H9 (cell line): ENCODE results near the gene CHRND. TPM values are rescaled to one million over a fixed set of nuclear protein-coding genes. Genes with fewer than 3 reads are reported as not detected.

Experiments
- DNase-seq: peaks from one replicate; pipeline ENCODE4 v3.0.0-alpha.2; 2017
- H2AFZ ChIP-seq: one replicate; pipeline ENCODE4 v1.6.1; 2013; ENCODE audit warnings: mild to moderate bottlenecking, low read length, control low read depth, moderate library complexity
- H2AK5ac ChIP-seq: 2 replicates; pipeline ENCODE4 v1.6.1; 2013; ENCODE audit warnings: low read length, control low read depth, mixed read lengths; ENCODE audit not compliant: insufficient read length
- H2BK120ac ChIP-seq: one replicate; pipeline ENCODE4 v1.6.1; 2013; ENCODE audit warnings: low read depth, mild to moderate bottlenecking, low read length, control low read depth, inconsistent platforms; ENCODE audit not compliant: poor library complexity, severe bottlenecking
- H2BK12ac ChIP-seq: 2 replicates; pipeline ENCODE4 v1.6.1; 2013; ENCODE audit warnings: low read length, control low read depth, mixed read lengths, low read depth; ENCODE audit not compliant: insufficient read length
- H2BK15ac ChIP-seq: 2 replicates; pipeline ENCODE4 v1.6.1; 2013; ENCODE audit warnings: low read depth, low read length, control low read depth
- H2BK20ac ChIP-seq: one replicate; pipeline ENCODE4 v1.6.1; 2013; ENCODE audit warnings: low read depth, mild to moderate bottlenecking, low read length, control low read depth, inconsistent platforms; ENCODE audit not compliant: poor library complexity, severe bottlenecking
- H2BK5ac ChIP-seq: 2 replicates; pipeline ENCODE4 v1.6.1; 2013; ENCODE audit warnings: low read length, control low read depth, mixed read lengths; ENCODE audit not compliant: insufficient read length
- H3K14ac ChIP-seq: 2 replicates; pipeline ENCODE4 v1.6.1; 2013; ENCODE audit warnings: low read length, control low read depth; ENCODE audit not compliant: insufficient read depth
- H3K18ac ChIP-seq: 2 replicates; pipeline ENCODE4 v1.6.1; 2013; ENCODE audit warnings: low read depth, mild to moderate bottlenecking, mixed read lengths, low read length, control low read depth; ENCODE audit not compliant: insufficient read length
- H3K23ac ChIP-seq: 2 replicates; pipeline ENCODE4 v1.6.1; 2013; ENCODE audit warnings: low read length, control low read depth, mixed read lengths, low read depth; ENCODE audit not compliant: insufficient read length
- H3K23me2 ChIP-seq: 2 replicates; pipeline ENCODE4 v1.6.1; 2013; ENCODE audit warnings: low read depth, mild to moderate bottlenecking, mixed read lengths, low read length, control low read depth; ENCODE audit not compliant: insufficient read length, poor library complexity, severe bottlenecking
- H3K27ac ChIP-seq: 2 replicates; pipeline ENCODE4 v1.5.1; 2013; ENCODE audit warnings: low read length, control low read depth, mixed read lengths, low read depth; ENCODE audit not compliant: insufficient read length
- H3K27me3 ChIP-seq: 2 replicates; pipeline ENCODE4 v1.6.1; 2013; ENCODE audit warnings: low read length, control low read depth, inconsistent platforms; ENCODE audit not compliant: insufficient read depth
- H3K4ac ChIP-seq: 2 replicates; pipeline ENCODE4 v1.6.1; 2013; ENCODE audit warnings: low read depth, mild to moderate bottlenecking, control low read depth, inconsistent platforms, low read length, moderate library complexity
- H3K4me1 ChIP-seq: 2 replicates; pipeline ENCODE4 v1.6.1; 2013; ENCODE audit warnings: low read length, control low read depth, inconsistent platforms; ENCODE audit not compliant: insufficient read depth
- H3K4me2 ChIP-seq: 2 replicates; pipeline ENCODE4 v1.6.1; 2013; ENCODE audit warnings: low read length, control low read depth, mixed read lengths; ENCODE audit not compliant: insufficient read length, insufficient read depth
- H3K56ac ChIP-seq: 2 replicates; pipeline ENCODE4 v1.6.1; 2013; ENCODE audit warnings: low read depth, mild to moderate bottlenecking, mixed read lengths, low read length, control low read depth; ENCODE audit not compliant: insufficient read length
- H3K79me1 ChIP-seq: 2 replicates; pipeline ENCODE4 v1.6.1; 2013; ENCODE audit warnings: low read depth, mild to moderate bottlenecking, moderate library complexity, low read length, control low read depth, inconsistent platforms; ENCODE audit not compliant: insufficient read depth, poor library complexity, severe bottlenecking
- H3K79me2 ChIP-seq: 2 replicates; pipeline ENCODE4 v1.6.1; 2013; ENCODE audit warnings: low read length, control low read depth, inconsistent platforms; ENCODE audit not compliant: insufficient read depth
- H3K9ac ChIP-seq: 2 replicates; pipeline ENCODE4 v1.6.1; 2013; ENCODE audit warnings: low read length, control low read depth, mixed read lengths; ENCODE audit not compliant: insufficient read length; ENCODE audit errors: extremely low read depth
- H3K9me3 ChIP-seq: one replicate; pipeline ENCODE4 v1.6.1; 2013; ENCODE audit warnings: low read depth, low read length, inconsistent platforms; ENCODE audit not compliant: control insufficient read depth
- H3T11ph ChIP-seq: one replicate; pipeline ENCODE4 v1.6.1; 2013; ENCODE audit warnings: mild to moderate bottlenecking, low read length, control low read depth, inconsistent platforms
- H4K20me1 ChIP-seq: one replicate; pipeline ENCODE4 v1.6.1; 2013; ENCODE audit not compliant: control insufficient read depth, insufficient read length, insufficient read depth
- H4K5ac ChIP-seq: 2 replicates; pipeline ENCODE4 v1.6.1; 2013; ENCODE audit warnings: low read depth, mild to moderate bottlenecking, mixed read lengths, low read length, control low read depth; ENCODE audit not compliant: insufficient read length
- H4K8ac ChIP-seq: replicated peaks from 2 replicates; pipeline ENCODE4 v1.6.1; 2013; ENCODE audit warnings: low read length, control low read depth, mixed read lengths, low read depth; ENCODE audit not compliant: insufficient read length
- H4K91ac ChIP-seq: 2 replicates; pipeline ENCODE4 v1.6.1; 2013; ENCODE audit warnings: low read depth, mild to moderate bottlenecking, moderate library complexity, mixed read lengths, low read length, control low read depth; ENCODE audit not compliant: insufficient read length
- H3K27ac Mint-ChIP-seq, 3 experiments: 2 replicates in 2 of 3; 3 replicates in 1 of 3; pipeline ENCODE4 v1.8.0; 2020 to 2021; ENCODE audit warnings: mixed read lengths in 3 of 3, mild to moderate bottlenecking in 1 of 3, moderate library complexity in 1 of 3
- H3K27me3 Mint-ChIP-seq: 2 replicates; pipeline ENCODE4 v1.8.0; 2021; ENCODE audit warnings: low read depth, mild to moderate bottlenecking, moderate library complexity, mixed read lengths
- H3K36me3 Mint-ChIP-seq, 3 experiments: 2 replicates in 2 of 3; 3 replicates in 1 of 3; pipeline ENCODE4 v1.8.0; 2020 to 2021; ENCODE audit warnings: low read depth in 3 of 3, mixed read lengths in 3 of 3; ENCODE audit not compliant: insufficient read depth in 1 of 3
- H3K4me1 Mint-ChIP-seq, 2 experiments: 2 replicates each; pipeline ENCODE4 v1.8.0; 2020; ENCODE audit warnings: mixed read lengths in 2 of 2
- H3K4me3 Mint-ChIP-seq, 2 experiments: 2 replicates in 1 of 2; 3 replicates in 1 of 2; pipeline ENCODE4 v1.8.0; 2020 to 2021; ENCODE audit warnings: mild to moderate bottlenecking in 2 of 2, mixed read lengths in 2 of 2, moderate library complexity in 1 of 2
- H3K9me3 Mint-ChIP-seq, 2 experiments: 2 replicates in 1 of 2; 3 replicates in 1 of 2; pipeline ENCODE4 v1.8.0; 2020; ENCODE audit warnings: mild to moderate bottlenecking in 2 of 2, mixed read lengths in 2 of 2, moderate library complexity in 1 of 2
- total RNA-seq: library from RNA; stranded (reverse); gene quantifications from 2 replicates; pipeline ENCODE4 v1.2.1, GENCODE V29; 2021
- TF ChIP-seq, protein P1 (sequence below): fragments of 200-600 bp; sonication (generic); conservative IDR thresholded peaks from 3 replicates; pipeline ENCODE4 v1.8.0; 2021; ENCODE audit warnings: antibody characterized with exemption, mild to moderate bottlenecking

Gene CHRND
- total RNA-seq, 1 experiment from 2014 or later, result not detected

DNA sequence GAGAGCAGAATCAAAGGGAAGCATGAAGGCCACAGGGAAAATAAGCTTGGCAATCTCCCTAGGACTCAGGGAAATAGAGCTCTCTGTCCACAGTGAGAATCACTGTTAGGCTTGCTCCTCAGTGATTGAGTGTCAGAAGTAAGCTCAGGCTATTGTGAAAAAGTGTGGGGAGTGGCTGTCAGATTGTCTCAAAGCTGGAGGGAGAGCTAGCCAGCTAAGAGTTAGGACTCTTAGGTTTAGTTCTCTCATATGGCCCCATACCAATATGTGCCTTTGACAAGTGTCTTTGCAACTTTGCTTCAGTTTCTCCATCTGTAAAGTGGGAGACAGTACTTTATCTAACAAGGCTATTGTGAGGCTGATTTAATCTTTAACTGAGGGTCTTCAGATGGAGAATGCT lies 41.8 kb downstream of the CHRND start:
- no peak overlapping the region for H2BK20ac ChIP-seq
- H3K23me2 ChIP-seq, result no peaks in the 10 kb centered on the region
- no peak overlapping the region for H3K18ac ChIP-seq
- no peak overlapping the region for H2AFZ ChIP-seq
- no peaks in the 10 kb centered on the region for H4K20me1 ChIP-seq
- no peak overlapping the region for H4K91ac ChIP-seq
- H4K8ac ChIP-seq, result no peak overlapping the region
- no peaks in the 10 kb centered on the region for H3K27me3 ChIP-seq
- no peaks in the 10 kb centered on the region for H3K4me1 ChIP-seq
- no peak overlapping the region for H3T11ph ChIP-seq
- no peaks in the 10 kb centered on the region for H3K9me3 ChIP-seq
- no peaks in the 10 kb centered on the region for H3K79me1 ChIP-seq
- Mint-ChIP-seq H3K27ac (no peak overlapping the region), H3K27me3 (no peaks in the 10 kb centered on the region), H3K9me3 (no peaks in the 10 kb centered on the region), H3K4me1 (peaks cover 7 to 9% of the 10 kb centered on the region in 2 experiments; a peak in 3 of 4 replicates), H3K36me3 (peaks cover 42 to 87% (median 75%) of the 10 kb centered on the region in 3 experiments; a peak in 6 of 7 replicates), H3K4me3 (no peak overlapping the region)
- no peak overlapping the region for H3K4ac ChIP-seq
- TF ChIP-seq, protein P1, sequence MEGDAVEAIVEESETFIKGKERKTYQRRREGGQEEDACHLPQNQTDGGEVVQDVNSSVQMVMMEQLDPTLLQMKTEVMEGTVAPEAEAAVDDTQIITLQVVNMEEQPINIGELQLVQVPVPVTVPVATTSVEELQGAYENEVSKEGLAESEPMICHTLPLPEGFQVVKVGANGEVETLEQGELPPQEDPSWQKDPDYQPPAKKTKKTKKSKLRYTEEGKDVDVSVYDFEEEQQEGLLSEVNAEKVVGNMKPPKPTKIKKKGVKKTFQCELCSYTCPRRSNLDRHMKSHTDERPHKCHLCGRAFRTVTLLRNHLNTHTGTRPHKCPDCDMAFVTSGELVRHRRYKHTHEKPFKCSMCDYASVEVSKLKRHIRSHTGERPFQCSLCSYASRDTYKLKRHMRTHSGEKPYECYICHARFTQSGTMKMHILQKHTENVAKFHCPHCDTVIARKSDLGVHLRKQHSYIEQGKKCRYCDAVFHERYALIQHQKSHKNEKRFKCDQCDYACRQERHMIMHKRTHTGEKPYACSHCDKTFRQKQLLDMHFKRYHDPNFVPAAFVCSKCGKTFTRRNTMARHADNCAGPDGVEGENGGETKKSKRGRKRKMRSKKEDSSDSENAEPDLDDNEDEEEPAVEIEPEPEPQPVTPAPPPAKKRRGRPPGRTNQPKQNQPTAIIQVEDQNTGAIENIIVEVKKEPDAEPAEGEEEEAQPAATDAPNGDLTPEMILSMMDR, result no peak
- H3K27ac ChIP-seq, result no peak overlapping the region
- no peak overlapping the region for H3K9ac ChIP-seq
- no peak overlapping the region for H3K14ac ChIP-seq
- no peak overlapping the region for H2BK5ac ChIP-seq
- H3K23ac ChIP-seq, result no peak overlapping the region
- no peak overlapping the region for H4K5ac ChIP-seq
- no peak overlapping the region for H3K4me2 ChIP-seq
- no peak overlapping the region for H2BK120ac ChIP-seq
- no peaks in the 10 kb centered on the region for H3K79me2 ChIP-seq
- no peak overlapping the region for H2BK12ac ChIP-seq
- no peak overlapping the region for H3K56ac ChIP-seq
- no peak for DNase-seq
- no peak overlapping the region for H2AK5ac ChIP-seq
- no peak overlapping the region for H2BK15ac ChIP-seq
